ENCODE measurements around the gene EPB41L5. TPM values are rescaled to one million over a fixed set of nuclear protein-coding genes. Genes with fewer than 3 reads are reported as not detected.

Gene EPB41L5
- polyA plus RNA-seq, 1 donor (not counting 4 experiments of a cell fraction or from before 2014, with no cell fraction given), result 17.8 TPM

- Histone ChIP-seq H3K4me3 (ENCODE audit: control insufficient read depth in 2 of 3, extremely low read depth in 1 of 3, insufficient read depth in 2 of 3, low read depth in 1 of 3, low read length in 3 of 3) (no peak overlapping the region), H2AFZ (ENCODE audit: control insufficient read depth, low read length) (no peak overlapping the region), H3K27me3 (ENCODE audit: control insufficient read depth, extremely low read depth, insufficient read depth, low read length) (no peaks in the 10 kb centered on the region), H4K20me1 (ENCODE audit: control insufficient read depth, extremely low read depth, insufficient read depth, low read length) (no peaks in the 10 kb centered on the region), H3K79me2 (ENCODE audit: control insufficient read depth, insufficient read depth, low read length) (peaks cover 13% of the 10 kb centered on the region), H3K27ac (ENCODE audit: control insufficient read depth, insufficient read depth, low read length) (no peak overlapping the region), H3K36me3 (ENCODE audit: control insufficient read depth in 2 of 2, extremely low read depth in 1 of 2, insufficient read depth in 2 of 2, low read length in 2 of 2) (peaks cover 1 to 4% of the 10 kb centered on the region in 2 experiments), H3K9me3 (ENCODE audit: control insufficient read depth, low read depth, low read length) (no peaks in the 10 kb centered on the region), H3K4me1 (ENCODE audit: control insufficient read depth, extremely low read depth, insufficient read depth, low read length) (peaks cover 10% of the 10 kb centered on the region), H3K9me1 (ENCODE audit: control insufficient read depth, extremely low read depth, insufficient read depth, low read length) (no peaks in the 10 kb centered on the region), H3K9ac (ENCODE audit: control insufficient read depth, extremely low read depth, insufficient read depth, low read length) (no peak overlapping the region), H3K4me2 (ENCODE audit: control insufficient read depth, extremely low read depth, insufficient read depth, low read depth, low read length) (no peak overlapping the region)
- dilution Hi-C loops (cut with MboI; ENCODE audit: extremely low pct_ligation_motif_present, low sequenced_read_pairs), result no loop called here
- DNase-seq (ENCODE audit: low read depth, low spot score), result no peak
- no peak for TF ChIP-seq CTCF (optimal IDR thresholded peaks at IDR 0.05 in 1 of 3, IDR thresholded peaks at IDR 0.05 in 1 of 3, conservative IDR thresholded peaks at IDR 0.05 in 1 of 3; ENCODE audit: extremely low read depth in 1 of 3, insufficient read depth in 2 of 3, low read length in 3 of 3)
- TF ChIP-seq EZH2 (IDR thresholded peaks at IDR 0.05; ENCODE audit: low read length), result no peak
- FAIRE-seq, result no peak
These were observed 169.2 kb downstream of the EPB41L5 start for GRCh38 chr2:120182019-120182560.

- dilution Hi-C loops (cut with MboI; ENCODE audit: extremely low pct_ligation_motif_present, low sequenced_read_pairs), result no loop called here
- Histone ChIP-seq H4K20me1 (ENCODE audit: control insufficient read depth, extremely low read depth, insufficient read depth, low read length) (no peaks in the 10 kb centered on the region), H3K4me1 (ENCODE audit: control insufficient read depth, extremely low read depth, insufficient read depth, low read length) (no peaks in the 10 kb centered on the region)
These were observed 176.3 kb downstream of the EPB41L5 start for GRCh38 chr2:120189189-120189588.

More at GRCh38 chr2:120189189-120189588, 176.3 kb downstream of the EPB41L5 start:
- Histone ChIP-seq H3K79me2 (ENCODE audit: control insufficient read depth, insufficient read depth, low read length) (no peaks in the 10 kb centered on the region), H3K4me2 (ENCODE audit: control insufficient read depth, extremely low read depth, insufficient read depth, low read depth, low read length) (no peak overlapping the region), H3K27me3 (ENCODE audit: control insufficient read depth, extremely low read depth, insufficient read depth, low read length) (no peaks in the 10 kb centered on the region), H3K4me3 (ENCODE audit: control insufficient read depth in 2 of 3, extremely low read depth in 1 of 3, insufficient read depth in 2 of 3, low read depth in 1 of 3, low read length in 3 of 3) (no peak overlapping the region), H3K27ac (ENCODE audit: control insufficient read depth, insufficient read depth, low read length) (no peak overlapping the region), H3K9me1 (ENCODE audit: control insufficient read depth, extremely low read depth, insufficient read depth, low read length) (no peaks in the 10 kb centered on the region), H2AFZ (ENCODE audit: control insufficient read depth, low read length) (no peak overlapping the region), H3K36me3 (ENCODE audit: control insufficient read depth in 2 of 2, extremely low read depth in 1 of 2, insufficient read depth in 2 of 2, low read length in 2 of 2) (no peaks in the 10 kb centered on the region), H3K9me3 (ENCODE audit: control insufficient read depth, low read depth, low read length) (no peaks in the 10 kb centered on the region), H3K9ac (ENCODE audit: control insufficient read depth, extremely low read depth, insufficient read depth, low read length) (no peak overlapping the region)
- FAIRE-seq, result no peak
- TF ChIP-seq EZH2 (IDR thresholded peaks at IDR 0.05; ENCODE audit: low read length) (no peak), CTCF (optimal IDR thresholded peaks at IDR 0.05 in 1 of 3, IDR thresholded peaks at IDR 0.05 in 1 of 3, conservative IDR thresholded peaks at IDR 0.05 in 1 of 3; ENCODE audit: extremely low read depth in 1 of 3, insufficient read depth in 2 of 3, low read length in 3 of 3) (no peak)
- no peak for DNase-seq (ENCODE audit: low read depth, low spot score)

Measured in keratinocyte (primary cell).